Limb (tissue), 2 donors: ENCODE measurements around the gene PLA2G3.
A peak's percentile ranks its signal among the peaks of the same experiment; 100 is the strongest.

Source experiments
- DNase-seq, 2 donors: peaks; one replicate each; pipeline ENCODE4 v3.0.0-alpha.2; 2016; ENCODE audit errors: extremely low spot score in 2 of 2

Gene PLA2G3

DNA sequence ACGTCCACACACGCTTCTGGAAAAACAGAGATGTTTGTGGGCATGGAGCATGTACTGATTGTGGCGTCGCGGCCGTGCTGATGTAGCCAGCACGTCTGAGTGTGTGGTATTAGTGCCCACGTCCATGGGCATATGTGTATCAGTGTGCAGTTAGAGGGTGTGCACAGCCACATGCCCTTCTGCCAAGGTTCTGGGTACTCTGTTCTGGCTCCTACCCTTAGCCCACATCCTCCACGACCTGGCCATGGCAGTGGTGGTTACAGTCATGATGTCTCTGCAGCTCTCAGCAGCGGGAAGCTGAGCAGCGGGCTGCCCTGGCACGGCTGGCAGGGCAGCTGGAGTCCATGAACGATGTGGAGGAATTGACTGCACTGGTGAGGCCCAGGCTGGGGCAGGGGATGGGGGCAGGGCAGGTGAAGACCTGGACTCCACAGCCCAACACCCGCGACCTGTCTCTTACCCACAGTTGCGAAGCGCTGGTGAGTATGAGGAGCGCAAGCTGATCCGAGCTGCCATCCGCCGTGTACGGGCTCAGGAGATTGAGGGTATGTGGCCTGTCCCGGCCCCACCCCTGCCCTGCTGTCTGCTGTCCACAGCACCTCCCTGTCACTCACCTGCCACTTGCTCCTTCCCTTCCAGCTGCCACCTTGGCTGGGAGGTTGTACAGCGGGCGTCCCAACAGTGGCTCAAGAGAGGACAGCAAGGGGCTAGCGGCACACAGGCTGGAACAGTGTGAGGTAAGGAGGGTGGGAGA lies 51.9 kb downstream of the PLA2G3 start:
- DNase-seq = no peak

DNA sequence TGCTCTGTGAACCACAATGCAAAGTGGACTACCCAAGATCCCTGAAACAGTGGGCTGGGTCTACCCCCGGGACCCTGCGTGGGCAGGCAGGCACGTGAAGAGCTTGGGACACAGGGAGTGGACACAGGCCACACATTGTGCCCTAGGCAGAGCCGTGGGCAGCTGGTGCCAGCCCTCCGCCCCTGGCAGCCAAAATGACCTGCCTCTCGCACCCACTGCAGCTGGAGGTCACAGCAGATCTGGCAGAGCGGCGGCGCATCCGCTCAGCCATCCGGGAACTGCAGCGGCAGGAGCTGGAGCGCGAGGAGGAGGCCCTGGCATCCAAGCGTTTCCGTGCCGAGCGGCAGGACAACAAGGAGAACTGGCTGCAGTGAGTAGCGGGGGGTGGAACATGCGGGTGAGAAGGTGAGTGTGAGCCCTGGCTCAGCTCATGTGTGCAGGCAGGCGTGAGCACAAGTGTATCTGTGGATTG lies 52.5 kb downstream of the PLA2G3 start:
- no peak for DNase-seq

DNA sequence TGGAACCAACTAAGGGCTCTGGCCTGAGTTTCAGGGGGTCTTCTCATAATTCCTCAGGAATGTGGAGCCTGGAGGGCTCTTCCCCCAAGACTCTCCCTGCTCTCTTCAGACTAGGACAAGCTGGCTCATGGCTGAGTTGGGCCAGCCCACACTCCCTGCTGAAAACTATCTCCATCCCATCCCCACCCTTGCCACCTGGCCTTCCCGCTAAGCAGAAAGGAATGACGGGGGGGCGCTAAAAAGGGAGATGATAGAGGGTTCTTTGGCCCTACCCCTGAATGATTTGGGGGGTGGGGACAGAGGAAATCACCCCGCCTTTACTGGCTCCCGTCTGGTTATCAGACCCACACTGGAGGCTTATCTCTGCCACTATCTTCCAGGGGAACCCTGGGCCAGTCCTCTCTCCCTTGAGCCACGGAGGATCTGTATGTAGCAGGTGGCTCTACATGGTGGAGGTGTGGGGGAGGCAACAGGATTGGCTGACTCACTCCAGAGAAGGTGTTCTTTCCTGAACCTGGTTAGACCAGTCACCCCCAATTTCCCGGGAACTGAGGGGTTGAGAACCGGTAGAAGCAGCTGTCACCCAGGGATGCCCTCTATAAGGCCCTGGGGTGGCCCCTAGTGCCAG lies 53.5 kb downstream of the PLA2G3 start:
- DNase-seq = no peak

DNA sequence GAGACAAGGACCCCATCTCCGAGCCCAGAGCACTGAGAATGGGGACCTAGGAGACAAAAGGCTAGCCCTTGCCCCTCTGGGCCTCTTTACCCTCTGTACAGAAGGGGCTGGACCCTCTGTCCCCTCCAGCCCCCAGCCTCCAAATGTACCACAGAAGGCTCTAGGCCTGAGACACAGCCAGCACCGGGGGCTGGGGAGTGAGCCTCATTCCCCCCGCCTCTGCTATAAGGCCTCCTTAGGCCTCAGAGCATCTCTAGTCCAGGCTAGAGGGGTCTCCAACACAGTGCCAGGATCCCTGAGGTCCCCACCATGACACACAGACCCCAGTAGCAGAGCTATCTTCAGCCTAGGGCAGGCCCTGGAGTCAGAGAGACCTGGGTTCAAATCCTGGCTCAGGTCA lies 54.4 kb downstream of the PLA2G3 start:
- no peak for DNase-seq

DNA sequence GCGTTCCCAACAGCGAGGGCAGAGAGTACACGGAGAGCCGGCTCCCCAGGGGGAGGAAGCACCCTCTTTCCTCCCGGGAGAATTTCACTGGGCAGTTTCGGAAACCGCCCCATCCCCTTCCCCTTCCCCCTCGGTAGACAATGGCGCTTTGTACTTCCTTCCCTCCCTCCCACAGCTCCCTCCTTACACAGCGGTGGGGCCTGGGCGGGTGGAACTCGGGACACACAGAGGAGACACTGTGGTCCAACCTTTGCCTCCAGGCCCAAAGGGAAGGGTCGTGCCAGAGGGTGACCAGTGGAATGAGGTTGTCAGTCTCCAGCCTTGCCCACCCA lies 54.8 kb downstream of the PLA2G3 start:
- DNase-seq = no peak

DNA sequence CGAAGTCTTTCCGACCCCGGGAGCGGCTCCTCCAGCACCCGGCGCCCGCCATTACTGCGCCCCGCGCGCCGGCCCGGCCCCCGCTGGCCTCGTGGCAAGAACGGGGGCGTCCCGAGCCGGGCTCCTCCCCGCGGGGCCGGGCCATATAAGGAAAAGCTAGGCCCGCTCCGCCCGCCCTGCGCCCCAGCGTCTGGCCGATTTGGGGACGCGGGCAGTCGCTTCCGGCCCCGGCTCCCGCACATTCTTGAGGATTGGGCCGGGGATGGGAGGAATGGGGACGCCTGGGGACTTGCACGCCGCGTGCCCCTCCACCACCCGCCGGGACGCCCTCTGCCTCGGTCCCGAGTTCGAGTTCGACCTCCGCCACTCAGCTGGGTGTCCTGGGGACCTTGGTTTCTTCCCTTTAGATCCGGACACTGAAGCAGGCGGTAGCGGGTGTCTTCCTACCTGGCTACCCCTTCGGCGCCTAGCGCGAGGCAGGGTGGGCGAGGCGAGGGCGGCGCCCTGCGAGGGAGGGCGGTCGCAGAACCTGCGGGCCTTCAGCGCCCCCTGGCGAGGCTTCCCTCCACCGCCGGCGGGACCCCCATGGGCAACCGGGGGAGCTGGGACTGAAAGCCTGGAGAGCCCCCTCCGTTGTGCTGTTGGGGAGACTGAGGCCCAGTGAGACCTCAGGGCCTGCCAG lies 55.4 kb downstream of the PLA2G3 start:
- peak; percentile 85 to 90 for DNase-seq
